NCI-H2227 treated with DMSO at 0.1 percent for 48 hours (cell line): ENCODE data around the gene LYZL4.

Experiments used
- DNase-seq: peaks from one replicate; lab custom pipeline; 2025; lab: John Stamatoyannopoulos, UW

The LYZL4 gene

GRCh38 chr3:42410370-42411131 is at the start of gene LYZL4:
LYZL4 (minus strand) TSS chr3:42410610; CDS start chr3:42407251, 3,359 bp downstream.
- no peak for DNase-seq

- no peak for DNase-seq
Measured at GRCh38 chr3:42459151-42459550, 48.7 kb upstream of the LYZL4 start.

- no peak for DNase-seq
Measured at GRCh38 chr3:42456211-42456610, 45.8 kb upstream of the LYZL4 start.

- no peak for DNase-seq
Measured at GRCh38 chr3:42451546-42452230, 41.3 kb upstream of the LYZL4 start.

- no peak for DNase-seq
Measured at GRCh38 chr3:42451116-42451515, 40.7 kb upstream of the LYZL4 start.

- DNase-seq, result no peak
Measured at GRCh38 chr3:42450567-42450966, 40.2 kb upstream of the LYZL4 start.

- DNase-seq, result no peak
Measured at GRCh38 chr3:42447481-42447880, 37.1 kb upstream of the LYZL4 start.

GRCh38 chr3:42446111-42447050 is 36.0 kb upstream of the LYZL4 start:
- DNase-seq, result no peak

GRCh38 chr3:42443819-42444436 is 33.5 kb upstream of the LYZL4 start:
- DNase-seq, result peak; percentile 62

GRCh38 chr3:42443292-42443691 is 32.9 kb upstream of the LYZL4 start:
- DNase-seq, result no peak

GRCh38 chr3:42442640-42443039 is 32.2 kb upstream of the LYZL4 start:
- DNase-seq, result no peak

- DNase-seq, result peak; percentile 54
Measured at GRCh38 chr3:42441791-42442190, 31.4 kb upstream of the LYZL4 start.

GRCh38 chr3:42440924-42441323 is 30.5 kb upstream of the LYZL4 start:
- DNase-seq, result no peak

GRCh38 chr3:42439261-42440115 is 29.1 kb upstream of the LYZL4 start:
- no peak for DNase-seq

GRCh38 chr3:42438758-42439157 is 28.3 kb upstream of the LYZL4 start:
- DNase-seq, result no peak

GRCh38 chr3:42438193-42438592 is 27.8 kb upstream of the LYZL4 start:
- no peak for DNase-seq

- no peak for DNase-seq
Measured at GRCh38 chr3:42434777-42435380, 24.5 kb upstream of the LYZL4 start.

GRCh38 chr3:42432485-42432884 is 22.1 kb upstream of the LYZL4 start:
- no peak for DNase-seq

GRCh38 chr3:42430781-42431532 is 20.5 kb upstream of the LYZL4 start:
- no peak for DNase-seq

GRCh38 chr3:42428830-42429229 is 18.4 kb upstream of the LYZL4 start:
- no peak for DNase-seq
